H9 (cell line): ENCODE results near the gene SCNM1. TPM values are rescaled to one million over a fixed set of nuclear protein-coding genes. Genes with fewer than 3 reads are reported as not detected.

Experiments used
- DNase-seq: peaks from one replicate; pipeline ENCODE4 v3.0.0-alpha.2; 2017
- H2AFZ ChIP-seq: one replicate; pipeline ENCODE4 v1.6.1; 2013; ENCODE audit warnings: mild to moderate bottlenecking, low read length, control low read depth, moderate library complexity
- H2AK5ac ChIP-seq: 2 replicates; pipeline ENCODE4 v1.6.1; 2013; ENCODE audit warnings: low read length, control low read depth, mixed read lengths; ENCODE audit not compliant: insufficient read length
- H2BK120ac ChIP-seq: one replicate; pipeline ENCODE4 v1.6.1; 2013; ENCODE audit warnings: low read depth, mild to moderate bottlenecking, low read length, control low read depth, inconsistent platforms; ENCODE audit not compliant: poor library complexity, severe bottlenecking
- H2BK12ac ChIP-seq: 2 replicates; pipeline ENCODE4 v1.6.1; 2013; ENCODE audit warnings: low read length, control low read depth, mixed read lengths, low read depth; ENCODE audit not compliant: insufficient read length
- H2BK15ac ChIP-seq: 2 replicates; pipeline ENCODE4 v1.6.1; 2013; ENCODE audit warnings: low read depth, low read length, control low read depth
- H2BK20ac ChIP-seq: one replicate; pipeline ENCODE4 v1.6.1; 2013; ENCODE audit warnings: low read depth, mild to moderate bottlenecking, low read length, control low read depth, inconsistent platforms; ENCODE audit not compliant: poor library complexity, severe bottlenecking
- H2BK5ac ChIP-seq: 2 replicates; pipeline ENCODE4 v1.6.1; 2013; ENCODE audit warnings: low read length, control low read depth, mixed read lengths; ENCODE audit not compliant: insufficient read length
- H3K14ac ChIP-seq: 2 replicates; pipeline ENCODE4 v1.6.1; 2013; ENCODE audit warnings: low read length, control low read depth; ENCODE audit not compliant: insufficient read depth
- H3K18ac ChIP-seq: 2 replicates; pipeline ENCODE4 v1.6.1; 2013; ENCODE audit warnings: low read depth, mild to moderate bottlenecking, mixed read lengths, low read length, control low read depth; ENCODE audit not compliant: insufficient read length
- H3K23ac ChIP-seq: 2 replicates; pipeline ENCODE4 v1.6.1; 2013; ENCODE audit warnings: low read length, control low read depth, mixed read lengths, low read depth; ENCODE audit not compliant: insufficient read length
- H3K23me2 ChIP-seq: 2 replicates; pipeline ENCODE4 v1.6.1; 2013; ENCODE audit warnings: low read depth, mild to moderate bottlenecking, mixed read lengths, low read length, control low read depth; ENCODE audit not compliant: insufficient read length, poor library complexity, severe bottlenecking
- H3K27ac ChIP-seq: 2 replicates; pipeline ENCODE4 v1.5.1; 2013; ENCODE audit warnings: low read length, control low read depth, mixed read lengths, low read depth; ENCODE audit not compliant: insufficient read length
- H3K27me3 ChIP-seq: 2 replicates; pipeline ENCODE4 v1.6.1; 2013; ENCODE audit warnings: low read length, control low read depth, inconsistent platforms; ENCODE audit not compliant: insufficient read depth
- H3K4ac ChIP-seq: 2 replicates; pipeline ENCODE4 v1.6.1; 2013; ENCODE audit warnings: low read depth, mild to moderate bottlenecking, control low read depth, inconsistent platforms, low read length, moderate library complexity
- H3K4me1 ChIP-seq: 2 replicates; pipeline ENCODE4 v1.6.1; 2013; ENCODE audit warnings: low read length, control low read depth, inconsistent platforms; ENCODE audit not compliant: insufficient read depth
- H3K4me2 ChIP-seq: 2 replicates; pipeline ENCODE4 v1.6.1; 2013; ENCODE audit warnings: low read length, control low read depth, mixed read lengths; ENCODE audit not compliant: insufficient read length, insufficient read depth
- H3K56ac ChIP-seq: 2 replicates; pipeline ENCODE4 v1.6.1; 2013; ENCODE audit warnings: low read depth, mild to moderate bottlenecking, mixed read lengths, low read length, control low read depth; ENCODE audit not compliant: insufficient read length
- H3K79me1 ChIP-seq: 2 replicates; pipeline ENCODE4 v1.6.1; 2013; ENCODE audit warnings: low read depth, mild to moderate bottlenecking, moderate library complexity, low read length, control low read depth, inconsistent platforms; ENCODE audit not compliant: insufficient read depth, poor library complexity, severe bottlenecking
- H3K79me2 ChIP-seq: 2 replicates; pipeline ENCODE4 v1.6.1; 2013; ENCODE audit warnings: low read length, control low read depth, inconsistent platforms; ENCODE audit not compliant: insufficient read depth
- H3K9ac ChIP-seq: 2 replicates; pipeline ENCODE4 v1.6.1; 2013; ENCODE audit warnings: low read length, control low read depth, mixed read lengths; ENCODE audit not compliant: insufficient read length; ENCODE audit errors: extremely low read depth
- H3K9me3 ChIP-seq: one replicate; pipeline ENCODE4 v1.6.1; 2013; ENCODE audit warnings: low read depth, low read length, inconsistent platforms; ENCODE audit not compliant: control insufficient read depth
- H3T11ph ChIP-seq: one replicate; pipeline ENCODE4 v1.6.1; 2013; ENCODE audit warnings: mild to moderate bottlenecking, low read length, control low read depth, inconsistent platforms
- H4K20me1 ChIP-seq: one replicate; pipeline ENCODE4 v1.6.1; 2013; ENCODE audit not compliant: control insufficient read depth, insufficient read length, insufficient read depth
- H4K5ac ChIP-seq: 2 replicates; pipeline ENCODE4 v1.6.1; 2013; ENCODE audit warnings: low read depth, mild to moderate bottlenecking, mixed read lengths, low read length, control low read depth; ENCODE audit not compliant: insufficient read length
- H4K8ac ChIP-seq: replicated peaks from 2 replicates; pipeline ENCODE4 v1.6.1; 2013; ENCODE audit warnings: low read length, control low read depth, mixed read lengths, low read depth; ENCODE audit not compliant: insufficient read length
- H4K91ac ChIP-seq: 2 replicates; pipeline ENCODE4 v1.6.1; 2013; ENCODE audit warnings: low read depth, mild to moderate bottlenecking, moderate library complexity, mixed read lengths, low read length, control low read depth; ENCODE audit not compliant: insufficient read length
- H3K27ac Mint-ChIP-seq, 3 experiments: 2 replicates in 2 of 3; 3 replicates in 1 of 3; pipeline ENCODE4 v1.8.0; 2020 to 2021; ENCODE audit warnings: mixed read lengths in 3 of 3, mild to moderate bottlenecking in 1 of 3, moderate library complexity in 1 of 3
- H3K27me3 Mint-ChIP-seq: 2 replicates; pipeline ENCODE4 v1.8.0; 2021; ENCODE audit warnings: low read depth, mild to moderate bottlenecking, moderate library complexity, mixed read lengths
- H3K36me3 Mint-ChIP-seq, 3 experiments: 2 replicates in 2 of 3; 3 replicates in 1 of 3; pipeline ENCODE4 v1.8.0; 2020 to 2021; ENCODE audit warnings: low read depth in 3 of 3, mixed read lengths in 3 of 3; ENCODE audit not compliant: insufficient read depth in 1 of 3
- H3K4me1 Mint-ChIP-seq, 2 experiments: 2 replicates each; pipeline ENCODE4 v1.8.0; 2020; ENCODE audit warnings: mixed read lengths in 2 of 2
- H3K4me3 Mint-ChIP-seq, 2 experiments: 2 replicates in 1 of 2; 3 replicates in 1 of 2; pipeline ENCODE4 v1.8.0; 2020 to 2021; ENCODE audit warnings: mild to moderate bottlenecking in 2 of 2, mixed read lengths in 2 of 2, moderate library complexity in 1 of 2
- H3K9me3 Mint-ChIP-seq, 2 experiments: 2 replicates in 1 of 2; 3 replicates in 1 of 2; pipeline ENCODE4 v1.8.0; 2020; ENCODE audit warnings: mild to moderate bottlenecking in 2 of 2, mixed read lengths in 2 of 2, moderate library complexity in 1 of 2
- CTCF ChIP-seq: fragments of 200-600 bp; sonication (generic); conservative IDR thresholded peaks from 3 replicates; pipeline ENCODE4 v1.8.0; 2021; ENCODE audit warnings: antibody characterized with exemption, mild to moderate bottlenecking
- WGBS: extraction: QIAGEN DNeasy Blood & Tissue Kit; methylation state at CpG from one replicate; pipeline ENCODE4 v1.1.7; 2013; ENCODE audit warnings: missing lambda C conversion rate, low lambda C conversion rate, mixed read lengths; ENCODE audit not compliant: insufficient read length; ENCODE audit errors: extremely low coverage; 5-methylcytosine and 5-hydroxymethylcytosine counted together
- total RNA-seq: library from RNA; stranded (reverse); gene quantifications from 2 replicates; pipeline ENCODE4 v1.2.1, GENCODE V29; 2021

The SCNM1 gene
- total RNA-seq, 1 experiment from 2014 or later = 60.5 TPM

- no peak within 1 kb of the TSS for H2BK15ac ChIP-seq
- H4K8ac ChIP-seq = no peak within 1 kb of the TSS
- H3K79me2 ChIP-seq = no peaks in the 10 kb centered on the region
- Mint-ChIP-seq H3K27me3 (peaks cover 31% of the 10 kb centered on the region), H3K4me3 (peak within 1 kb of the TSS; percentile 85 to 86), H3K27ac (peak within 1 kb of the TSS in 2 of 3 experiments; percentile 50 to 93; a peak in 3 of 7 replicates), H3K36me3 (peaks cover 0 to 2% (median 0%) of the 10 kb centered on the region in 3 experiments; a peak in 1 of 7 replicates), H3K9me3 (no peaks in the 10 kb centered on the region), H3K4me1 (peaks cover 34 to 43% of the 10 kb centered on the region in 2 experiments)
- H3K4me2 ChIP-seq = peak within 1 kb of the TSS; percentile 90
- H3K27me3 ChIP-seq = no peaks in the 10 kb centered on the region; the same call in 1 of the 2 replicates
- H4K5ac ChIP-seq = no peak within 1 kb of the TSS
- H3K9ac ChIP-seq = peak within 1 kb of the TSS; percentile 51
- H3K4ac ChIP-seq = no peak within 1 kb of the TSS
- DNase-seq = peak; percentile 94
- no CpG with 5 or more reads among the region's 61 CpGs for WGBS
- H3K9me3 ChIP-seq = no peaks in the 10 kb centered on the region
- H4K20me1 ChIP-seq = peaks cover 4% of the 10 kb centered on the region
- no peak within 1 kb of the TSS for H2AK5ac ChIP-seq
- H3K23ac ChIP-seq = no peak within 1 kb of the TSS
- no peaks in the 10 kb centered on the region for H3K79me1 ChIP-seq
- no peak within 1 kb of the TSS for H4K91ac ChIP-seq
- peaks cover 22% of the 10 kb centered on the region; the same call in 1 of the 2 replicates for H3K4me1 ChIP-seq
- H3K56ac ChIP-seq = no peak within 1 kb of the TSS
- peaks cover 24% of the 10 kb centered on the region for H3K23me2 ChIP-seq
- H2BK5ac ChIP-seq = no peak within 1 kb of the TSS
- peak within 1 kb of the TSS; percentile 8; the same call in 1 of the 2 replicates for H3K14ac ChIP-seq
- H2BK120ac ChIP-seq = no peak within 1 kb of the TSS
- no peak for TF ChIP-seq CTCF
- H2BK12ac ChIP-seq = no peak within 1 kb of the TSS
- no peak within 1 kb of the TSS for H2BK20ac ChIP-seq
- H3K27ac ChIP-seq = no peak within 1 kb of the TSS
- H3T11ph ChIP-seq = no peak within 1 kb of the TSS
- H3K18ac ChIP-seq = no peak within 1 kb of the TSS
- H2AFZ ChIP-seq = no peak within 1 kb of the TSS
These were observed 19.4 kb upstream of the SCNM1 start, which contains the start of gene SEMA6C for GRCh38 chr1:151146412-151147131. TSS of gene SEMA6C (minus strand) at chr1:151146631. CDS start at chr1:151142621, 4,010 bp downstream.
